Fibroblast of mammary gland (primary cell): ENCODE results near the gene H6PD.

Source experiments
- DNase-seq: peaks from one replicate; pipeline ENCODE4 v3.0.0-alpha.2; 2010; ENCODE audit warnings: low read depth
- H3K4me3 ChIP-seq: 2 replicates; pipeline ENCODE4 v1.5.1; 2011; ENCODE audit warnings: low read depth, mild to moderate bottlenecking, low read length, moderate library complexity; ENCODE audit not compliant: control insufficient read depth
- TF ChIP-seq, protein P1 (sequence below): conservative IDR thresholded peaks from 2 replicates; pipeline ENCODE4 v1.5.1; 2011; ENCODE audit warnings: low read depth, low read length, inconsistent platforms; ENCODE audit not compliant: control insufficient read depth, insufficient read depth

The H6PD gene

DNA sequence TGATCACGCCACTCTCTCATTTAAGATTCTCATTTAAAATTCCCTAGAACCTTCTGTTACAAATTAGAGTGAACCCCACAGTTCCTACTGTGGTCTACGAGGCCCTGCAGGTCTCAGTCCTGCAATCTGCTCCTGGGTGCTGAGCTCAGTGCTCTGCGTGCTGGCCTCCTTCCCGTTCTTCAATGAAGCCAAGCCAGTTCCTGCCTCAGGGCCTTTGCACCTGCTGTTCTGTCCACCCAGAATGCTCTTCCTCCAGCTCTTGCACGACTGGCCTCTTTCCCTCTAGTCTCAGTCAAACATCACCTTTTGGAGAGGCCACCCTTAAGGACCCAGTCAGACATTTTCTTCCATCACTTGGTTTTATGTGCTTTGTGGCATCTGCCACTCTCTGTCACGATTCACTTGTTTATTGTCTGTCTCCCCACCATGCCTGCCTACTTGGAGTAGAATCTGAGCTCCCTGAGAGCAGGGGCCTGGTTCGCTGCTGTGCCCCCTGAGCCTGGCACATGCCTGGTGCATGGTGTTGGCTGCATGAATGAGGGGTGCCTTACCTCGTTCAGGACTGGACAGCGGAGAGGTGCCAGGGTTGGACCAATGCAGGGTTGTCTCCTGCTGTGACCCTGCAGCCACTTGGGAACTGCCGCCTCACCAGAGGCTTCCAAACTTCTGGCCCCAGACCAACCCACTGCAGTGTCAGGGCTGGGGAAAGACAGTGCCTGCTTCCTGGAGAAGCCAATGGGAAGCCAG is 9.7 kb upstream of the H6PD start:
- TF ChIP-seq, protein P1, sequence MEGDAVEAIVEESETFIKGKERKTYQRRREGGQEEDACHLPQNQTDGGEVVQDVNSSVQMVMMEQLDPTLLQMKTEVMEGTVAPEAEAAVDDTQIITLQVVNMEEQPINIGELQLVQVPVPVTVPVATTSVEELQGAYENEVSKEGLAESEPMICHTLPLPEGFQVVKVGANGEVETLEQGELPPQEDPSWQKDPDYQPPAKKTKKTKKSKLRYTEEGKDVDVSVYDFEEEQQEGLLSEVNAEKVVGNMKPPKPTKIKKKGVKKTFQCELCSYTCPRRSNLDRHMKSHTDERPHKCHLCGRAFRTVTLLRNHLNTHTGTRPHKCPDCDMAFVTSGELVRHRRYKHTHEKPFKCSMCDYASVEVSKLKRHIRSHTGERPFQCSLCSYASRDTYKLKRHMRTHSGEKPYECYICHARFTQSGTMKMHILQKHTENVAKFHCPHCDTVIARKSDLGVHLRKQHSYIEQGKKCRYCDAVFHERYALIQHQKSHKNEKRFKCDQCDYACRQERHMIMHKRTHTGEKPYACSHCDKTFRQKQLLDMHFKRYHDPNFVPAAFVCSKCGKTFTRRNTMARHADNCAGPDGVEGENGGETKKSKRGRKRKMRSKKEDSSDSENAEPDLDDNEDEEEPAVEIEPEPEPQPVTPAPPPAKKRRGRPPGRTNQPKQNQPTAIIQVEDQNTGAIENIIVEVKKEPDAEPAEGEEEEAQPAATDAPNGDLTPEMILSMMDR: no peak

GRCh38 chr1:9225411-9225785 is 9.2 kb upstream of the H6PD start:
- TF ChIP-seq, protein P1: no peak
- no peak overlapping the region for H3K4me3 ChIP-seq
- DNase-seq: no peak

More for the DNA sequence above, 9.7 kb upstream of the H6PD start:
- no peak overlapping the region for H3K4me3 ChIP-seq
- no peak for DNase-seq

GRCh38 chr1:9228609-9229008 is 6.0 kb upstream of the H6PD start:
- H3K4me3 ChIP-seq: no peak overlapping the region
- TF ChIP-seq, protein P1: no peak
- DNase-seq: no peak

GRCh38 chr1:9229549-9229948 is 5.0 kb upstream of the H6PD start:
- H3K4me3 ChIP-seq: no peak overlapping the region
- TF ChIP-seq, protein P1: no peak
- no peak for DNase-seq

DNA sequence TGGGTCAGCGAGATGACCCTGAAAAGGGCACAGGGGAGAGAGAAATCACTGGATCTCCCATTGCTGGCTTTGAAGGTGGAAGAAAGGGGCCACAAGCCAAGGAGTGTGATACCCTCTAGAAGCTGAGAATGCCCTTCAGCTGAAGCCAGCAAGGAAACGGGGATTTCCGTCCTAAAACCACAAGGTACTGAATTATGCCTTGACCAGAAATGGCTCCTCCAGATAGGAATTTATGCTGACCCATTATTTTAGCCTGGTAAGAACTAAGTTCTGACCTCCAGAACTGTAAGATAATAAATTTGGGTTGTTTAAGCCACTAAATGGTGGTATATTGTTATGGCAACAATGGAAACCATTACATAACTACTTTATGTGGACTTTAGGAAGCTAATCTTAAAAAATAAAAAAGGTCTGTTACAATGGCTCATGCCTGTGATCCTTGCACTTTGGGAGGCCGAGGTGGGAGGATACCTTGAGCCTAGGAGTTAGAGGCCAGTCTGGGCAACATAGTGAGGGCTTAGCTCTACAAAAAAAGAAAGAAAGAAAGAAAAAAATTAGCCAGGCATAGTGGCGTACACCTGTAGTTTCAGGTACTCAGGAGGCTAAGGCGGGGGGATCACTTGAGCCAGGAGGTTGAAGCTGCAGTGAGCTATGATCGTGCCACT is 3.6 kb upstream of the H6PD start:
- no peak for DNase-seq
- TF ChIP-seq, protein P1: no peak
- no peak overlapping the region for H3K4me3 ChIP-seq

- H3K4me3 ChIP-seq: no peak overlapping the region
- TF ChIP-seq, protein P1: no peak
- peak; percentile 56 for DNase-seq
Measured at GRCh38 chr1:9231648-9232332, 2.8 kb upstream of the H6PD start.
